Endothelial cell of umbilical vein (primary cell): Measurements from ENCODE around the gene ERBIN. TPM values are rescaled to one million over a fixed set of nuclear protein-coding genes. Genes with fewer than 3 reads are reported as not detected.
A peak's percentile ranks its signal among the peaks of the same experiment; 100 is the strongest.

Experiments used
- BruUV-seq: library from RNA; stranded (reverse); fragments of 400-500 nt; replicated peaks from 2 replicates; lab custom pipeline; 2021; lab: Mats Ljungman, UMichigan
- CTCF ChIA-PET: fragments of 300-600, 350-600 bp; sonication (Branson Sonifier 250); formaldehyde crosslinking; loops from one replicate; lab custom pipeline; 2021; ENCODE audit warnings: antibody characterized with exemption, inconsistent platforms; lab: Charles Lee
- POLR2A ChIA-PET: fragments of 300-600, 350-600 bp; sonication (Branson Sonifier 250); formaldehyde crosslinking; loops from one replicate; lab custom pipeline; 2021; ENCODE audit warnings: antibody characterized with exemption, inconsistent platforms; lab: Charles Lee
- DNase-seq: peaks from one replicate; pipeline ENCODE4 v3.0.0-alpha.2; 2011; ENCODE audit warnings: low read depth, low spot score
- FAIRE-seq: peaks from 2 replicates; lab custom pipeline; 2011; peaks lifted over from hg19 to GRCh38; lab: Jason Lieb, UNC
- H2AFZ ChIP-seq: 2 replicates; pipeline ENCODE4 v1.6.0; 2012; ENCODE audit warnings: low read depth, low read length, control low read depth, inconsistent platforms
- H3K27ac ChIP-seq: 2 replicates; pipeline ENCODE4 v1.5.1; 2011; ENCODE audit warnings: low read depth, mild to moderate bottlenecking, control low read depth, low read length, moderate library complexity; ENCODE audit not compliant: insufficient read depth
- H3K27me3 ChIP-seq, 2 experiments: 2 replicates each; pipeline versions ENCODE4 v1.6.0 to v1.6.1; 2011; ENCODE audit warnings: low read length in 2 of 2, mixed read lengths in 1 of 2; ENCODE audit not compliant: control insufficient read depth in 2 of 2, insufficient read depth in 2 of 2
- H3K36me3 ChIP-seq, 2 experiments: 2 replicates in 1 of 2; 3 replicates in 1 of 2; pipeline ENCODE4 v1.5.1; 2011; ENCODE audit warnings: low read length in 2 of 2, mild to moderate bottlenecking in 1 of 2, moderate library complexity in 1 of 2; ENCODE audit not compliant: control insufficient read depth in 2 of 2, insufficient read depth in 2 of 2; ENCODE audit errors: extremely low read depth in 1 of 2
- H3K4me1 ChIP-seq: 3 replicates; pipeline ENCODE4 v1.5.1; 2011; ENCODE audit warnings: mild to moderate bottlenecking, low read length; ENCODE audit not compliant: control insufficient read depth, insufficient read depth; ENCODE audit errors: extremely low read depth
- H3K4me2 ChIP-seq: 2 replicates; pipeline ENCODE4 v1.6.1; 2011; ENCODE audit warnings: low read length, control low read depth, mixed read lengths; ENCODE audit not compliant: insufficient read depth
- H3K4me3 ChIP-seq, 3 experiments: fragments of 200-600 bp in 1 of 3; sonication (generic), shearing (Covaris generic) in 1 of 3; replicated peaks in 1 of 3; 2 replicates each; pipeline ENCODE4 v1.5.1; 2011 to 2016; ENCODE audit warnings: control low read depth in 3 of 3, low read length in 3 of 3, mild to moderate bottlenecking in 2 of 3, inconsistent platforms in 1 of 3, low read depth in 1 of 3, moderate library complexity in 1 of 3; ENCODE audit not compliant: insufficient read depth in 1 of 3
- H3K79me2 ChIP-seq: 2 replicates; pipeline ENCODE4 v1.6.0; 2012; ENCODE audit warnings: low read length, inconsistent platforms; ENCODE audit not compliant: control insufficient read depth, insufficient read depth
- H3K9ac ChIP-seq: replicated peaks from 2 replicates; pipeline ENCODE3; 2011; ENCODE audit warnings: low read length, control low read depth; ENCODE audit not compliant: insufficient read depth; ENCODE audit errors: extremely low read depth
- H3K9me1 ChIP-seq: replicated peaks from 3 replicates; pipeline ENCODE4 v1.6.0; 2011; ENCODE audit warnings: mild to moderate bottlenecking, low read length; ENCODE audit not compliant: control insufficient read depth, insufficient read depth; ENCODE audit errors: extremely low read depth
- H3K9me3 ChIP-seq: replicated peaks from 2 replicates; pipeline ENCODE4 v1.5.1; 2012; ENCODE audit warnings: low read length, inconsistent platforms; ENCODE audit not compliant: control insufficient read depth, insufficient read depth
- H4K20me1 ChIP-seq: replicated peaks from 2 replicates; pipeline ENCODE3; 2011; ENCODE audit warnings: mild to moderate bottlenecking, low read length; ENCODE audit not compliant: control insufficient read depth, insufficient read depth; ENCODE audit errors: extremely low read depth
- CTCF ChIP-seq, 2 donors: IDR thresholded peaks; 1 replicate in 1 of 2; 2 replicates in 1 of 2; pipeline ENCODE4 v1.5.1; 2011; ENCODE audit warnings: low read length in 2 of 2, mild to moderate bottlenecking in 2 of 2, moderate library complexity in 2 of 2, control low read depth in 1 of 2, inconsistent platforms in 1 of 2, low read depth in 1 of 2; ENCODE audit not compliant: insufficient read depth in 1 of 2; ENCODE audit errors: extremely low read depth in 1 of 2
- EZH2 ChIP-seq: IDR thresholded peaks from 2 replicates; pipeline ENCODE4 v1.6.1; 2012; ENCODE audit warnings: borderline replicate concordance, low read depth, mild to moderate bottlenecking, moderate library complexity, low read length, inconsistent platforms; ENCODE audit not compliant: severe bottlenecking
- FOS ChIP-seq: IDR thresholded peaks from 2 replicates; pipeline ENCODE4 v1.6.1; 2011; ENCODE audit warnings: mild to moderate bottlenecking, low read length, moderate library complexity, borderline replicate concordance; ENCODE audit not compliant: insufficient read depth
- GATA2 ChIP-seq: IDR thresholded peaks from 2 replicates; pipeline ENCODE4 v1.7.0; 2011; ENCODE audit warnings: low read depth, mild to moderate bottlenecking, moderate library complexity, mixed read lengths, low read length; ENCODE audit not compliant: insufficient read length, insufficient read depth
- JUN ChIP-seq: IDR thresholded peaks from 2 replicates; pipeline ENCODE4 v1.6.1; 2011; ENCODE audit warnings: borderline replicate concordance, low read depth; ENCODE audit not compliant: insufficient read length, insufficient read depth
- MYC ChIP-seq: IDR thresholded peaks from one replicate; pipeline ENCODE4 v1.6.1; 2011; ENCODE audit warnings: mild to moderate bottlenecking, low read depth, low read length
- POLR2A ChIP-seq: IDR thresholded peaks from 2 replicates; pipeline ENCODE4 v1.6.1; 2012; ENCODE audit warnings: low read depth, mild to moderate bottlenecking, control low read depth, low read length
- POLR2AphosphoS5 ChIP-seq: IDR thresholded peaks from 2 replicates; pipeline ENCODE4 v1.6.1; 2012; ENCODE audit warnings: low read depth, mild to moderate bottlenecking, control low read depth, low read length, moderate library complexity; ENCODE audit not compliant: insufficient read depth
- dilution Hi-C: fragments of 300-500 bp; cut with MboI; formaldehyde crosslinking; loops from one replicate; pipeline ENCODE4 v1.15.0; 2019; ENCODE audit warnings: low sequenced_read_pairs; ENCODE audit not compliant: extremely low pct_ligation_motif_present
- intact Hi-C: fragments of 100-400 bp; cut with micrococcal nuclease; formaldehyde crosslinking; loops from one replicate; pipeline ENCODE4 v1.10.0; 2022
- polyA plus RNA-seq, 4 experiments: library from polyadenylated mRNA; depleted of rRNA in 3 of 4; stranded (reverse) in 3 of 4; unstranded in 1 of 4; fragments of >200 nt; gene quantifications; 2 replicates each; pipeline versions ENCODE4 v1.2.1 to v1.2.3, GENCODE V29; 2011 to 2012; ENCODE audit warnings: missing spikeins in 1 of 4
- total RNA-seq: library from RNA; stranded (reverse); gene quantifications from 2 replicates; pipeline ENCODE4 v1.2.3, GENCODE V29; 2021
- TF ChIP-seq, protein P1 (sequence below): IDR thresholded peaks from 2 replicates; pipeline ENCODE4 v1.6.1; 2011; ENCODE audit not compliant: insufficient read depth, insufficient read length

The ERBIN gene
- total and polyA plus RNA-seq, 2 donors (not counting 3 experiments of a cell fraction or from before 2014, with no cell fraction given), result 8.1 to 55.6 TPM

GRCh38 chr5:66122379-66123034 lies 196.1 kb downstream of the ERBIN start:
- intact Hi-C loops (no loop called here), dilution Hi-C loops (no loop called here)
- no TSS peak for BruUV-seq
- H3K4me3 ChIP-seq, result no peak overlapping the region
- H3K9me3 ChIP-seq, result no peaks in the 10 kb centered on the region
- TF ChIP-seq MYC, result no peak
- peak; percentile 73 for TF ChIP-seq FOS
- TF ChIP-seq, protein P1, sequence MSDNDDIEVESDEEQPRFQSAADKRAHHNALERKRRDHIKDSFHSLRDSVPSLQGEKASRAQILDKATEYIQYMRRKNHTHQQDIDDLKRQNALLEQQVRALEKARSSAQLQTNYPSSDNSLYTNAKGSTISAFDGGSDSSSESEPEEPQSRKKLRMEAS, result no peak
- peak; percentile 41 for TF ChIP-seq JUN
- no peak for TF ChIP-seq GATA2
- H3K9ac ChIP-seq, result no peak overlapping the region
- no peak overlapping the region for H3K4me2 ChIP-seq
- no peak overlapping the region for H2AFZ ChIP-seq
- H3K79me2 ChIP-seq, result no peaks in the 10 kb centered on the region
- H3K9me1 ChIP-seq, result no peaks in the 10 kb centered on the region
- H3K36me3 ChIP-seq, result no peaks in the 10 kb centered on the region
- POLR2A ChIA-PET, result no interaction called here
- no peaks in the 10 kb centered on the region for H3K4me1 ChIP-seq
- CTCF ChIA-PET, result no interaction called here
- H3K27me3 ChIP-seq, result no peaks in the 10 kb centered on the region
- peak; percentile 75 for FAIRE-seq
- H4K20me1 ChIP-seq, result no peaks in the 10 kb centered on the region
- no peak overlapping the region for H3K27ac ChIP-seq
- DNase-seq, result peak; percentile 38

DNA sequence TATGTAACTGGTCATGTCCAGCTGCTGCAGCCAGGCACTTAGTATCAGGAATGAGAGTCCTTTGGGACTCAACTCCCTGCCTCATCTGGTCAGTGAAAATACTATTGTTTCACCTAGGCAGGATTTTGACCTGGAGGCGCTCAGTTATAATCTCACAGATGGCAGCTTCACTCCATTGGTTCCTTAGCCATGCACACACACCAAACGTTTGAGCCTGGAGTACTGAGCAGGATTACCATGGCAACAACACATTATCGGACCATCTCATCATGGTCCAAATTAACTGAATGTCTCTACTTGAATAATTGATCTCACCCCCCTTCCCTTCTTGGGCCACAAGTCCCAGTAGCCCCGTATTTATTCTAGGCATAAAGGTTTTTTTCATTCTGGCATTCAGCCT lies 202.8 kb downstream of the ERBIN start:
- Histone ChIP-seq H3K9ac (no peak overlapping the region), H3K27me3 (no peaks in the 10 kb centered on the region), H2AFZ (no peak overlapping the region), H3K36me3 (no peaks in the 10 kb centered on the region), H3K9me1 (no peaks in the 10 kb centered on the region), H3K79me2 (no peaks in the 10 kb centered on the region), H3K4me3 (no peak overlapping the region), H3K27ac (no peak overlapping the region), H3K9me3 (no peaks in the 10 kb centered on the region), H3K4me1 (no peaks in the 10 kb centered on the region), H3K4me2 (no peak overlapping the region), H4K20me1 (no peaks in the 10 kb centered on the region)
- POLR2A ChIA-PET, result no interaction called here
- dilution Hi-C loops (no loop called here), intact Hi-C loops (no loop called here)
- FAIRE-seq (no peak), DNase-seq (no peak)
- CTCF ChIA-PET, result no interaction called here
- TF ChIP-seq POLR2AphosphoS5 (no peak), CTCF (IDR thresholded peaks at IDR 0.05; ENCODE audit: extremely low read depth in 1 of 2, insufficient read depth in 1 of 2, low read depth in 1 of 2, low read length in 2 of 2) (no peak), MYC (no peak), GATA2 (no peak), JUN (no peak), FOS (no peak), POLR2A (no peak), EZH2 (no peak)
- TF ChIP-seq, protein P1, result no peak
- no TSS peak for BruUV-seq
